Body of pancreas (tissue), 4 donors: ENCODE results near the gene MEX3A.

Source experiments
- POLR2A ChIP-seq, 3 donors: fragments of 450-650 bp; IDR thresholded peaks; one replicate each; pipeline ENCODE4 v1.6.1; 2016; ENCODE audit warnings: antibody characterized with exemption in 3 of 3, mild to moderate bottlenecking in 2 of 3
- TF ChIP-seq, protein P1 (sequence below), 7 experiments: fragments of 450-650 bp in 4 of 7; fragments of 200-600 bp in 3 of 7; sonication (generic) in 3 of 7; IDR thresholded peaks; one replicate each; pipeline ENCODE4 v1.5.1; 2016 to 2019; ENCODE audit warnings: antibody characterized with exemption in 7 of 7

DNA sequence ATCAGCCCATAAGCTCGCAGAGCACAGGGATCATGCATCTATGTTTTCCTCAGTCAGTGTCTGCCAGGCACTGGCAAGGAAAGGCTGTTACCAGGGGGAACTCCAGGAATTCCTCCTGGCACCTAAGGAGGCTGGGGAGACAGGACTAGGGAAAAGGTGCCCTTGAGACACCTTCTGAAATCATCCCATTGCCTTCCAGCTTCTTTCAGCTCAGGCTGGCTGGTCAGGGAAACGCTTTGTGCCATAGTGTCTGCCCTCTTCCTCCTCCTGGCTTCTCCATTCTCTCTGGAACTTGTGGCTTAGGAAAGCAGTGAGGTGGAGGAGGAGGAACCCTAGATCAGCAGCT lies 46.0 kb upstream of the MEX3A start:
- TF ChIP-seq, protein P1, sequence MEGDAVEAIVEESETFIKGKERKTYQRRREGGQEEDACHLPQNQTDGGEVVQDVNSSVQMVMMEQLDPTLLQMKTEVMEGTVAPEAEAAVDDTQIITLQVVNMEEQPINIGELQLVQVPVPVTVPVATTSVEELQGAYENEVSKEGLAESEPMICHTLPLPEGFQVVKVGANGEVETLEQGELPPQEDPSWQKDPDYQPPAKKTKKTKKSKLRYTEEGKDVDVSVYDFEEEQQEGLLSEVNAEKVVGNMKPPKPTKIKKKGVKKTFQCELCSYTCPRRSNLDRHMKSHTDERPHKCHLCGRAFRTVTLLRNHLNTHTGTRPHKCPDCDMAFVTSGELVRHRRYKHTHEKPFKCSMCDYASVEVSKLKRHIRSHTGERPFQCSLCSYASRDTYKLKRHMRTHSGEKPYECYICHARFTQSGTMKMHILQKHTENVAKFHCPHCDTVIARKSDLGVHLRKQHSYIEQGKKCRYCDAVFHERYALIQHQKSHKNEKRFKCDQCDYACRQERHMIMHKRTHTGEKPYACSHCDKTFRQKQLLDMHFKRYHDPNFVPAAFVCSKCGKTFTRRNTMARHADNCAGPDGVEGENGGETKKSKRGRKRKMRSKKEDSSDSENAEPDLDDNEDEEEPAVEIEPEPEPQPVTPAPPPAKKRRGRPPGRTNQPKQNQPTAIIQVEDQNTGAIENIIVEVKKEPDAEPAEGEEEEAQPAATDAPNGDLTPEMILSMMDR (IDR thresholded peaks at IDR 0.05): no peak
- TF ChIP-seq POLR2A (IDR thresholded peaks at IDR 0.05): no peak
